GM21367 (cell line): ENCODE measurements around the gene GCNT1.
"Not testable (repeated sequence)": the region's sequence is repeated elsewhere in the genome, so short reads cannot be mapped to it uniquely, and the experiment has no call there.

ENCODE experiments used
- ATAC-seq: cut with Tn5 transposase; IDR thresholded peaks from one replicate; pipeline ENCODE4 v1.9.1; 2021; ENCODE audit not compliant: unreplicated experiment

GCNT1 gene

GRCh38 chr9:76458903-76459693, at the start of gene GCNT1:
GCNT1 (plus strand) TSS chr9:76459182; CDS start chr9:76502382, 43,200 bp downstream.
- ATAC-seq = peak; percentile 88

DNA sequence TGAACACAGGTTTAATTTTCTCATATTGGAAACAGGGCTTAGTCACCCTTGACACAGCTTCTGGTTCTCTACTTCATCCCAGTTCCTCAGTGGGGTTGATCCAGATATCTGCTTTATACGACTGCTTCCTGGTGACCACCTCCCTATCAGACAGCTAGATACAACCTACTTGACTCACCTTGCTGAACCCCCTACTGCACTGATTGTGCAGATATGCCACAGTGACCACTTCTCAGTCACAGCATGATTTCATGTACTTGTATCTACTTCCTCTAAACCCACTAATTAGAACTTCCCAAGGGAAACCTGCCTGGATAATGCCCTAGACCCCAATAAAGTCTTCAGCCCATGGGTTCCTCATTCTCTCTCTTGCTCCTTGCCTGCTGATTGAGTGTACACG, 46.3 kb upstream of the GCNT1 start:
- no peak for ATAC-seq

- no peak for ATAC-seq
Observed at GRCh38 chr9:76413658-76414057, 45.3 kb upstream of the GCNT1 start.

DNA sequence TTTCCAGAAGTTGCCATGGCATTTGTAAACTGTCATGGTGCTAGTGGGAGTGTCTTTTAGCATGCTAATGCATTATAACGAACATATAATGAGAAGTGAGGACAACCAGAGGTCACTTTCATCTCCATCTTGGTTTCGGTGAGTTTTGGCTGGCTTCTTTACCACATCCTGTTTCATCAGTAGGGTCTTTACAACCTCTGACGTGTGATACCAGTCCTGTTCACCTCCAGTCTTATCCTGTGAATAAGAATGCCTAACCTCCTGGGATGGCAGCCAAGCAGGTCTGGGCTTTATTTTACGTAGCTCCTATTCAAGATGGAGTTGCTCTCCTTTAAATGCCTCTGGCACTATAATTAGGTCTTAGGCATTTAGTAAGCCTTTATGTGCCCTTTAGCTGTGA, 44.3 kb upstream of the GCNT1 start:
- peak; percentile 72 for ATAC-seq

- ATAC-seq = no peak
Observed at GRCh38 chr9:76415154-76415553, 43.8 kb upstream of the GCNT1 start.

DNA sequence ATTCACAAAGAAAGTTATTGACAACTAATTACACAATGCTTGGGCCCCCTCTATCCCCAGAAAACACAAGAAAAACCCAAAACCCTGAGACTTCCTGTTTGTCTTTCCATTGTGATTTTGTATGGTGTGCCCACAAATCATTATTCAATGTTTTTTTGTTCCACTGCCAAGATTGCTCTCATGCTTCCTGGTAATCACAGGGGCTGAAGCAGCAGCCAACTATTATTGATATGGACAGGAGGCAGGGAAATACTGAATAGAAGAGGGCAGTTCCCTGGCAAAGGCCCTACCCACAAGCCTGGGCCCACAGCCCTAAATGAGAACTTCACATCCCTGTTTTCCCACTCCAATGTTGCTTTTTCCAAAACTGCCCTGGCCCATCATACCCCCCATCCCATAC, 43.3 kb upstream of the GCNT1 start:
- no peak for ATAC-seq

DNA sequence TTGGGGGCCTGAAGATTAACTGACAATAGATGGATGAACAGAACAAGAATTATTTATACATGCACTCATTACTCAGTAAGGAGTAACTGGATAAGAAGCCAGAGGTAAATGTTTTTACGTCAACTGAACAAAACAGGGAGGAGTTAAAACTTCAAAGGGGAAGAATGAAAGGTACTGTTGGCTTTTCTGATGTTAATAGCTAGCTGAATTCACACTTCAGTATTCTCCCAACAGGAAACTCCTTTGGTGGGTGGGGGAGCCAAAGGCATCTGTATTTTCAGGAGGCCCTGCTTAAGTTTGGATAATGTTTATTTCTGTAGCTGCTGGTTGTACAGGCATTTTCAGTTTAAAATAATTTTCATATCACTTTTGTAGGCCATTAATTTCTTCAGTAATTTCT, 41.6 kb upstream of the GCNT1 start:
- ATAC-seq = no peak

- ATAC-seq = no peak
Observed at GRCh38 chr9:76419782-76420380, 39.1 kb upstream of the GCNT1 start.

- ATAC-seq = no peak
Observed at GRCh38 chr9:76423216-76424177, 35.5 kb upstream of the GCNT1 start.

DNA sequence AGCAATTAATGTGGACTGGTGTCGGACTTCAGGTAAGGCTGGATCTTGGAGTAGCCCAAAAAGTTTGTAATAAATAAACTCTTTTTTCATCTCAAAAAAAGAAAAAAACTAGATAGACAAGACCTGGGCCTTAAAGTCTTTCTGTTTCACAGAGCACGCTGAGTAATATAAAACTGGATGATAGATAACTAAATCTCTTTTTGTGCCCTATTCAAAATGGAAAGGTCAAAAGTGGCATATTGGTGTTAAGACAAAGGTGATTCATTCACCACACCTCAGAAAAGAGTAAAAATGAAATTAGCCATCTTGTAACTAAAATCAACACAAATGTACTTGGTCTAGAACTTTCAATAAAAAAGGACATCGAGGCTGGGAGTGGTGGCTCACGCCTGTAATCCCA, 34.5 kb upstream of the GCNT1 start:
- ATAC-seq = no peak

DNA sequence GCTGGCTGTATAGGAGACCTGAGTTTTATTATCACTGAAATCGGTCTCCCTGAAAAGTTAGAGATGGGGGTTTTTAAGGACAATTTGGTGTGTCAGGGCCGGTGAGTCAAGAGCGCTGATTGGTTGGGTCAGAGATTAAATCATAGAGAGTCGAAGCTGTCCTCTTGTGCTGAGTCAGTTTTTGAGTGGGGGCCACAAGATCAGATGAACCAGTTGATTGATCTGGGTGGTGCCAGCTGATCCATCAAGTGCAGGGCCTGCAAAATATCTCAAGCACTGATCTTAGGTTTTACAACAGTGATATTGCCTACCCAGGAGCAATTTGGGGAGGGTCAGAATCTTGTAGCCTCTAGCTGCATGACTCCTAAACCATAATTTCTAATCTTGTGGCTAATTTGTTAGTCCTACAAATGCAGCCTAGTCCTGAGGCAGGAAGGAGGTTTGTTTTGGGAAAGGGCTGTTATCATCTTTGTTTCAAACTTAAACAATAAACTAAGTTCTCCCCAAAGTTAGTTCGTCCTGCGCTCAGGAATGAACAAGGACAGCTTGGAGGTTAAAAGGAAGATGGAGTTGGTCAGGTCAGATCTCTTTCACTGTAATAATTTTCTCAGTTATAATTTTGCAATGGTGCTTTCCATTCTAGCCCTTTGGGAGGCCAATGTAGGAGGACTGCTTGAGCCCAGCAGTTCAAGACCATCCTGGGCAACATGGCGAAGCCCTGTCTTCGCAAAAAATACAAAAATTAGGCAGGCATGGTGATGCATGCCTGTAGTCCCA, 33.1 kb upstream of the GCNT1 start:
- ATAC-seq = no peak

DNA sequence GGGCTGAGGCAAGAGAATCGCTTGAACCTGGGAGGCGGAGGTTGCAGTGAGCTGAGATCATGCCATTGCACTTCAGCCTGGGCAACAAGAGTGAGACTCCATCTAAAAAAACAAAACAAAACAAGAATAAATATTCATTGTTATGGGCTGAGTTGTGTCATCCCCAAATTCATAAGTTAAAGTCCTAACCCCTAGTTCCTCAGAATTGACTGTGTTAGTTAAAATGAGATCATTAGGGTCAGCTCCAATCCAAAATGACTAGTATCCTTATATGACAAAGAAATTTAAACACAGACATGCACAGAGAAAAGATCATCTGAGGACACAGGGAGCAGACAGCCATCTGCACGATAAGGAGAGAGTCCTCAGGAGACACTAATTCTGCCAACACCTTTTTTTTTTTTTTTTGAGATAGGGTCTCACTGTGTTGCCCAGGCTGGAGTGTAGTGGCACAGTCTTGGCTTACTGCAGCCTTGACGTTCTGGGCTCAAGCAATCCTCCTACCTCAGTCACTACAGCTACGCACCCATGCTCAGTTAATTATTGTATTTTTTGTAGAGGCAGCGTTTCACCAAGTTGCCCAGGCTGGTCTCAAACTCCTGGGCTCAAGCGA, 32.1 kb upstream of the GCNT1 start:
- no peak for ATAC-seq

GRCh38 chr9:76431601-76432000, 27.4 kb upstream of the GCNT1 start:
- ATAC-seq = no peak

DNA sequence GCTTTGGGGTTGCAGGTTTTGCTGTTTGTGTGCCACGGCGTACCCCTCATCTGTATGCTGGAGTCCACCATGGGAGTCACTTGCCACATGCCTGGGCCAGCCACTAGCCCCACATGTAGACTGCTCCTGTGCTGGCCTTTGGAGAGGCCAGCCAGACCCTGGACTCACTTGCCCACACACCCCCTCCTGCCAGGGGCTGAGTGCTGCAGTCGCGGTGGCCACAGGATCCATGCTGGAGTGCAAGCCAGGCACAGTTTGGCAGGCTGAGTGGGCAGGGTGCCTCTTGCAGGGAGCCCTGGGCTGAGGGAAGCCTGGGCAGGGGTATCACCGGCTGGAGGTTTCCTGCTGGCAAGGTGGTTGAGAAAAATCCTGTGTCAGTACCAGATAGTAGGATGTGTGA, 25.6 kb upstream of the GCNT1 start:
- ATAC-seq = no peak

DNA sequence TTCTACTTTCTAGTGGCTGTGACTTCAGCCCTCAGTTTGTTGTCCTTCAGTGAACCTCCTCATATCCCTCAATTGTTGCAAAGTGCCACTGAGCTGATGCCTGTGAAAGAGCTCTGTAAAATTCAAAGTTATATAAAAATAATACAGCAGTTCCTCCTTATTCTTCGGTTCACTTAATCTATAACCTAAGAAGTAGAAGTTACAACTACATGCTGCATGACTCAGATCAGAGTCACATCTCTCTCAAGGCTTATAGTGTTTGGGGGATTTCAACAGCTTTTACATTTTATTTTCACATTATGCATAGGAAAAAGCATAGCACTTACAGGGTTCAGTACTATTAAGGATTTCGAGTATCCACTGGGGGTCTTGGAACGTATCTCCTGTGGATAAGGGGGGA, 25.1 kb upstream of the GCNT1 start:
- ATAC-seq = no peak

DNA sequence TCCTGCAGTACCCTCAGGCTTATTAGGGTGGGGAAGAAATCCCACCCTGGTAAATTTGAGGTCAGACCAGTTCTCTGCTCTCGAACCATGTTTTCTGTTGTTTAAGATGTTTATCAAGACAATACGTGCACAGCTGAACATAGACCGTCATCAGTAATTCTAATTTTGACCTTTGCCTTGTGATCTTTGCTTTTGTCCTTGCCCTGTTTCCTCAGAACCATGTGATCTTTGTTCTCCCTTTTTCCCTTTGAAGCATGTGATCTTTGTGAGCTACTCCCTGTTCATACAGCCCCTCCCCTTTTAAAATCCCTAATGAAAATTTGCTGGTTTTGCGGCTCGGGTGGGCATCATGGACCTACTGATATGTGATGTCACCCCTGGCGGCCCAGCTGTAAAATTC, 24.1 kb upstream of the GCNT1 start:
- ATAC-seq = not testable (repeated sequence)

- ATAC-seq = not testable (repeated sequence)
Observed at GRCh38 chr9:76437017-76437699, 21.8 kb upstream of the GCNT1 start.

GRCh38 chr9:76438841-76439588, 20.0 kb upstream of the GCNT1 start:
- peak; percentile 63 for ATAC-seq
